Testis (tissue), 2 donors: Measurements from ENCODE around the gene GPC6.

Experiments
- POLR2A ChIP-seq: fragments of 450-650 bp; IDR thresholded peaks from one replicate; pipeline ENCODE4 v1.6.1; 2017; ENCODE audit warnings: antibody characterized with exemption, mild to moderate bottlenecking, moderate library complexity
- TF ChIP-seq, protein P1 (sequence below), 3 experiments: fragments of 450-650 bp in 2 of 3; fragments of 200-600 bp in 1 of 3; sonication (generic) in 1 of 3; IDR thresholded peaks; one replicate each; pipeline ENCODE4 v1.5.1; 2016 to 2019; ENCODE audit warnings: antibody characterized with exemption in 3 of 3, mild to moderate bottlenecking in 2 of 3, moderate library complexity in 1 of 3

DNA sequence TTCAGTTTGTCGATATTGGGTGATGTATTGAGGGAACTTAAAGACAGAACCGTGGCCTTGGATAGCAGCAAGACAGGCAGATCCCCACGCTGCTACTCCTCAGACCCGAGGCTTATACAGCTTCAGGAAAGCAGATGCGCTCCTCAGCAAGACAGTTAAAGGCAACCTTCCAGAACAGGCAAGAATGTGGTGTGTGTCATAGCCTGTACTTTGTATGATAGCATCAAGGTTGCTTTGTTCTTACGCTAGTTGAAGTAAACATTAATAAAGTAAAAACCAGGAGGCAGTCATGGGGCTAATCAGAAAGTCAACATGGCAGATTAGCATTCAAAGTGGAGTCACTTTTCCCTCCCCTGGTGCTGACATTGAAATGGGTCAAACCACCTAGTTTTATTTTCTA, 779.7 kb downstream of the GPC6 start:
- TF ChIP-seq, protein P1, sequence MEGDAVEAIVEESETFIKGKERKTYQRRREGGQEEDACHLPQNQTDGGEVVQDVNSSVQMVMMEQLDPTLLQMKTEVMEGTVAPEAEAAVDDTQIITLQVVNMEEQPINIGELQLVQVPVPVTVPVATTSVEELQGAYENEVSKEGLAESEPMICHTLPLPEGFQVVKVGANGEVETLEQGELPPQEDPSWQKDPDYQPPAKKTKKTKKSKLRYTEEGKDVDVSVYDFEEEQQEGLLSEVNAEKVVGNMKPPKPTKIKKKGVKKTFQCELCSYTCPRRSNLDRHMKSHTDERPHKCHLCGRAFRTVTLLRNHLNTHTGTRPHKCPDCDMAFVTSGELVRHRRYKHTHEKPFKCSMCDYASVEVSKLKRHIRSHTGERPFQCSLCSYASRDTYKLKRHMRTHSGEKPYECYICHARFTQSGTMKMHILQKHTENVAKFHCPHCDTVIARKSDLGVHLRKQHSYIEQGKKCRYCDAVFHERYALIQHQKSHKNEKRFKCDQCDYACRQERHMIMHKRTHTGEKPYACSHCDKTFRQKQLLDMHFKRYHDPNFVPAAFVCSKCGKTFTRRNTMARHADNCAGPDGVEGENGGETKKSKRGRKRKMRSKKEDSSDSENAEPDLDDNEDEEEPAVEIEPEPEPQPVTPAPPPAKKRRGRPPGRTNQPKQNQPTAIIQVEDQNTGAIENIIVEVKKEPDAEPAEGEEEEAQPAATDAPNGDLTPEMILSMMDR (IDR thresholded peaks at IDR 0.05), result no peak
- no peak for TF ChIP-seq POLR2A
